Adrenal gland (tissue), 12 donors: ENCODE data around the gene MYLK4. TPM values are rescaled to one million over a fixed set of nuclear protein-coding genes. Genes with fewer than 3 reads are reported as not detected.
"Not testable (repeated sequence)": the region's sequence is repeated elsewhere in the genome, so short reads cannot be mapped to it uniquely, and the experiment has no call there.

Experiments
- DNase-seq, 7 donors: peaks; one replicate each; pipeline ENCODE4 v3.0.0-alpha.2; 2019 to 2020
- H3K27ac ChIP-seq, 5 donors: fragments of 200-600 bp; sonication (generic) in 4 of 5; 1 replicate in 3 of 5; 2 replicates in 2 of 5; pipeline versions ENCODE4 v1.5.1 to v1.8.0; 2016 to 2020; ENCODE audit warnings: mild to moderate bottlenecking in 1 of 5
- H3K27me3 ChIP-seq: fragments of 200-600 bp; 2 replicates; pipeline ENCODE4 v1.8.0; 2021
- H3K36me3 ChIP-seq, 2 donors: fragments of 200-600 bp; replicated peaks in 1 of 2; 1 replicate in 1 of 2; 2 replicates in 1 of 2; pipeline versions ENCODE4 v1.5.1 to v1.8.0; 2018 to 2022
- H3K4me1 ChIP-seq, 2 donors: fragments of 200-600 bp; replicated peaks in 1 of 2; 1 replicate in 1 of 2; 2 replicates in 1 of 2; pipeline versions ENCODE4 v1.5.1 to v1.8.0; 2018 to 2021
- H3K4me3 ChIP-seq, 4 donors: fragments of 200-600 bp; sonication (generic) in 3 of 4; one replicate each; pipeline ENCODE4 v1.5.1; 2016 to 2018
- H3K9me3 ChIP-seq, 3 donors: fragments of 200-600 bp; sonication (generic) in 1 of 3; replicated peaks in 1 of 3; 1 replicate in 2 of 3; 2 replicates in 1 of 3; pipeline versions ENCODE4 v1.5.1 to v1.8.0; 2016 to 2021
- POLR2A ChIP-seq, 2 donors: fragments of 450-650 bp; IDR thresholded peaks; one replicate each; pipeline ENCODE4 v1.6.1; 2017; ENCODE audit warnings: antibody characterized with exemption in 2 of 2, mild to moderate bottlenecking in 2 of 2, moderate library complexity in 1 of 2
- WGBS, 4 donors: extraction: QIAGEN DNeasy Blood & Tissue Kit in 2 of 4; methylation state at CpG; one replicate each; pipeline versions ENCODE4 v1.1.5 to v1.1.7; 2013 to 2017; 5-methylcytosine and 5-hydroxymethylcytosine counted together
- intact Hi-C, 2 donors: fragments of 100-400 bp; cut with DNase I; formaldehyde crosslinking; loops; one replicate each; pipeline versions ENCODE4 v1.14.1 to v1.15.0; 2022 to 2023
- polyA plus RNA-seq, 3 donors: library from polyadenylated mRNA; stranded (reverse); fragments of 200-250 nt in 2 of 3; fragments of 350-450 nt in 1 of 3; fragmentation: Illumina TruSeq in 1 of 3; extraction: RNeasy Lipid Tissue Mini Kit (QIAGEN cat#74804) in 1 of 3; gene quantifications; one replicate each; pipeline ENCODE4 v1.2.3, GENCODE V29; 2013 to 2014
- total RNA-seq, 9 donors: library from RNA; depleted of rRNA in 4 of 9; stranded (reverse); fragments of >200 nt in 4 of 9; fragments of 120-200 nt in 1 of 9; fragmentation: NEBNext Ultra II Directional in 1 of 9; extraction: Animal tissue kit (Norgen Biotek cat#: 25700) in 1 of 9; gene quantifications; one replicate each; pipeline versions ENCODE4 v1.1.0 to v1.2.4, GENCODE V29; 2013 to 2023
- TF ChIP-seq, protein P1 (sequence below), 6 experiments: fragments of 450-650 bp in 4 of 6; fragments of 200-600 bp in 2 of 6; sonication (generic) in 1 of 6; IDR thresholded peaks; 1 replicate in 5 of 6; 2 replicates in 1 of 6; pipeline versions ENCODE4 v1.5.1 to v1.8.0; 2016 to 2021; ENCODE audit warnings: antibody characterized with exemption in 6 of 6, mild to moderate bottlenecking in 2 of 6, moderate library complexity in 1 of 6
- donor health status: healthy with polysubstance abuse.
- donor health status: Bipolar disorder and iron deficiency.
- donor health status: DM: yes; HTN: yes; CAD: no.
- donor health status: DM: no; HTN: no; CAD: no.
- donor health status: DM: no; HTN: no; CAD: no.
- donor health status: DM: yes; HTN: yes; CAD: no.

MYLK4 gene
- total and polyA plus RNA-seq, 12 donors, result 0.35 to 0.90 (median 0.68) TPM

DNA sequence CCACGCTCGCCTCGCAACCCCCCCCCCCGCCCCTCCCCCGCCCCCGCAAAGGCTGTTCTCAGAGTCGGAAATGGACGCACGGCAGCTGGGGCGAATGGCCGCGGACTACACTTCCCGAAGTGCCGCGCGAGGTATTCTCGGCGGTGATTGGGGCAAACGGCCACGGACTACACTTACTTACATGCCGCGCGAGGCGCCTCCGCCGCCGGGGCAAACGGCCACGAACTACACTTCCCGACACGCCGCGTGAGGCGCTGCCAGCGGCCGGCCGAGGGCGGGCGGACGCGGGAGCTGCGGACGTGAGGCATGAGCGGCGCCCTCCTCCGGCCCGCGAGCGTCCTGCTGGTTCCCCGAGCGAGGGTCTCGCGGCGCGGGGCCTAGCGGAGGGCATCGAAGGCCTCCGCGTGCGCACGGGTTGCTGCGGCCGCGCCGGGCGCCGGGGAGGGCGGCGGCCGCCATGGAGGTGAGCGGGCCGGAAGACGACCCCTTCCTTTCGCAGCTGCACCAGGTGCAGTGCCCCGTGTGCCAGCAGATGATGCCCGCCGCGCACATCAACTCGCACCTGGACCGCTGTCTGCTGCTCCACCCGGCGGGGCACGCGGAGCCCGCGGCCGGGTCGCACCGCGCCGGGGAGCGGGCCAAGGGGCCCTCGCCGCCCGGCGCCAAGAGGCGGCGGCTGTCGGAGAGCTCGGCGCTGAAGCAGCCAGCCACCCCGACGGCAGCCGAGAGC lies 14.6 kb upstream of the MYLK4 start, which contains the start of gene WRNIP1:
Gene WRNIP1 (plus strand): TSS at position 228 of the 730 bp plus-strand sequence. CDS start 230 bp downstream, at position 458.
- intact Hi-C loops, result no loop called here
- no peaks in the 10 kb centered on the region for H3K9me3 ChIP-seq
- DNase-seq, result peak; percentile 98 to 100 (median 99)
- 0% methylated on average over 2 to 104 of the region's 104 CpGs for WGBS, 4 donors
- H3K27ac ChIP-seq, result peak within 1 kb of the TSS; percentile 54 to 99 (median 92)
- TF ChIP-seq POLR2A (IDR thresholded peaks at IDR 0.05), result peak; percentile 79 to 91
- TF ChIP-seq, protein P1, sequence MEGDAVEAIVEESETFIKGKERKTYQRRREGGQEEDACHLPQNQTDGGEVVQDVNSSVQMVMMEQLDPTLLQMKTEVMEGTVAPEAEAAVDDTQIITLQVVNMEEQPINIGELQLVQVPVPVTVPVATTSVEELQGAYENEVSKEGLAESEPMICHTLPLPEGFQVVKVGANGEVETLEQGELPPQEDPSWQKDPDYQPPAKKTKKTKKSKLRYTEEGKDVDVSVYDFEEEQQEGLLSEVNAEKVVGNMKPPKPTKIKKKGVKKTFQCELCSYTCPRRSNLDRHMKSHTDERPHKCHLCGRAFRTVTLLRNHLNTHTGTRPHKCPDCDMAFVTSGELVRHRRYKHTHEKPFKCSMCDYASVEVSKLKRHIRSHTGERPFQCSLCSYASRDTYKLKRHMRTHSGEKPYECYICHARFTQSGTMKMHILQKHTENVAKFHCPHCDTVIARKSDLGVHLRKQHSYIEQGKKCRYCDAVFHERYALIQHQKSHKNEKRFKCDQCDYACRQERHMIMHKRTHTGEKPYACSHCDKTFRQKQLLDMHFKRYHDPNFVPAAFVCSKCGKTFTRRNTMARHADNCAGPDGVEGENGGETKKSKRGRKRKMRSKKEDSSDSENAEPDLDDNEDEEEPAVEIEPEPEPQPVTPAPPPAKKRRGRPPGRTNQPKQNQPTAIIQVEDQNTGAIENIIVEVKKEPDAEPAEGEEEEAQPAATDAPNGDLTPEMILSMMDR (IDR thresholded peaks at IDR 0.05), result peak in 5 of 6 experiments; percentile 25 to 85 (median 65)
- H3K27me3 ChIP-seq, result no peaks in the 10 kb centered on the region
- H3K4me3 ChIP-seq, result peak within 1 kb of the TSS; percentile 44 to 93 (median 75)
- H3K36me3 ChIP-seq, result no peaks in the 10 kb centered on the region
- peaks cover 5 to 39% of the 10 kb centered on the region in 2 donors for H3K4me1 ChIP-seq

DNA sequence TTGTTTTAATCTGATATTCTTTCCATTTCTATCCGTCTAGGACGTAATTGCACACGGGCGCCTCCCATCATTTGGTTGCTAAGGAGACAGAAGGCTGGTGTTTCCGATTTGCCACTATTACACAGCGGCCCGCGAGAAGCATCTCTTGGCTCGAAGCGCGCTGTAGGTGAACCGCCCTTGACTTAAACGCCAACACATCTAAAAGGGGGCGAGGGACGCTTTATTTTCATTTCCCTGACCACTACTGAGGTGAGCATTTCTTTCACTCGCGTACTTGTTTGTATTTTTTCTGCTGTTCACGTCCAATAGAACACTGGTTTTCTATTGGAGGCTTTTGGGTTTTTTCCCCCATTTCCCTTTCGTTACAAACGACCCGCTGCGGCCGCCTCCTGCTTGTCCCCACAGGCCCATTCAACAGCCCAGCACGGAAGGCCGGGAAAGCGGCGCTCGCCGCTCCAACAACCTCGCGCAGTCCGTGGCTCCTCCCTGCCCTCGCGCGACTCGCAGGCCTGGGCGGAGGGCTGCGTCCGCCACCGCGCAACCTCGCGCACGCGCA lies 14.0 kb upstream of the MYLK4 start:
- TF ChIP-seq, protein P1 (IDR thresholded peaks at IDR 0.05), result no peak
- TF ChIP-seq POLR2A (IDR thresholded peaks at IDR 0.05), result peak in 1 of 2 donors; percentile 43
- peak overlapping the region in 2 of 4 donors; percentile 38 to 66 for H3K4me3 ChIP-seq
- intact Hi-C loops, result no loop called here
- H3K27me3 ChIP-seq, result no peaks in the 10 kb centered on the region
- peaks cover 5 to 33% of the 10 kb centered on the region in 2 donors for H3K4me1 ChIP-seq
- no peaks in the 10 kb centered on the region for H3K9me3 ChIP-seq
- H3K27ac ChIP-seq, result peak overlapping the region; percentile 40 to 97 (median 71)
- WGBS, 4 donors, result 0 to 2% (median 0%) methylated on average over 23 to 45 of the region's 45 CpGs
- DNase-seq, result peak; percentile 65 to 86 (median 67)
- no peaks in the 10 kb centered on the region for H3K36me3 ChIP-seq

GRCh38 chr6:2763876-2764540 lies 13.3 kb upstream of the MYLK4 start:
- intact Hi-C loops, result no loop called here
- 64 to 78% (median 66%) methylated on average over 27 of the region's 27 CpGs for WGBS, 4 donors
- H3K4me3 ChIP-seq, result peak overlapping the region in 2 of 4 donors; percentile 38 to 66
- H3K27ac ChIP-seq, result peak overlapping the region in 4 of 5 donors; percentile 61 to 97 (median 77)
- H3K9me3 ChIP-seq, result no peaks in the 10 kb centered on the region
- no peaks in the 10 kb centered on the region for H3K36me3 ChIP-seq
- peaks cover 5 to 26% of the 10 kb centered on the region in 2 donors for H3K4me1 ChIP-seq
- H3K27me3 ChIP-seq, result no peaks in the 10 kb centered on the region
- no peak for TF ChIP-seq POLR2A (IDR thresholded peaks at IDR 0.05)
- TF ChIP-seq, protein P1 (IDR thresholded peaks at IDR 0.05), result no peak
- DNase-seq, result peak in 4 of 7 donors; percentile 29 to 70 (median 40)

GRCh38 chr6:2763345-2763841 lies 12.7 kb upstream of the MYLK4 start:
- intact Hi-C loops, result no loop called here
- peak; percentile 22 to 66 (median 52) for DNase-seq
- TF ChIP-seq POLR2A (IDR thresholded peaks at IDR 0.05), result no peak
- TF ChIP-seq, protein P1 (IDR thresholded peaks at IDR 0.05), result no peak
- Histone ChIP-seq H3K36me3 (no peaks in the 10 kb centered on the region), H3K27ac (no peak overlapping the region), H3K9me3 (no peaks in the 10 kb centered on the region), H3K4me3 (no peak overlapping the region), H3K4me1 (peaks cover 5 to 20% of the 10 kb centered on the region in 2 donors), H3K27me3 (no peaks in the 10 kb centered on the region)
- 92 to 96% (median 94%) methylated on average over 15 to 36 of the region's 36 CpGs for WGBS, 4 donors

DNA sequence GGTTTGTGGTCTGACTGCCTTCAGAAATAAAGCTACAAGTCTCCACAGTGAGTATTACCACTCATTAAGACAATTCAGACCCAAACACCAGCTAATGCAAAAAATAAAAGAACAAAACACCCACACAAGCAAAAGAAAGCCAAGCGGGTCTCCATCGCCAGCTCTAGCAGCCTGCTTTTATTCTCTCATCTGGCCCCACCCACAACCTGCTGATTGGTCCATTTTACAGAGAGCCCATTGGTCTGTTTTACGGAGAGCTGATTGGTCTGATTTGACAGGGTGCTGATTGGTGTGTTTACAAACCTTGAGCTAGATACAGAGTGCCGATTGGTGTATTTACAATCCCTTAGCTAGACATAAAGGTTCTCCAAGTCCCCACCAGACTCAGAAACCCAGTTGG lies 12.1 kb upstream of the MYLK4 start:
- intact Hi-C loops, H3K4me3 ChIP-seq: not testable (repeated sequence)

More for the DNA sequence above, 12.1 kb upstream of the MYLK4 start:
- H3K27ac ChIP-seq, DNase-seq, H3K9me3 ChIP-seq, H3K36me3 ChIP-seq, H3K27me3 ChIP-seq: not testable (repeated sequence)
- 87 to 100% (median 93%) methylated on average over 4 of the region's 4 CpGs for WGBS, 4 donors
- peaks cover 0 to 14% of the 10 kb centered on the region in 2 donors for H3K4me1 ChIP-seq
